Measurements from ENCODE around the gene OSBPL2.

The OSBPL2 gene

DNA sequence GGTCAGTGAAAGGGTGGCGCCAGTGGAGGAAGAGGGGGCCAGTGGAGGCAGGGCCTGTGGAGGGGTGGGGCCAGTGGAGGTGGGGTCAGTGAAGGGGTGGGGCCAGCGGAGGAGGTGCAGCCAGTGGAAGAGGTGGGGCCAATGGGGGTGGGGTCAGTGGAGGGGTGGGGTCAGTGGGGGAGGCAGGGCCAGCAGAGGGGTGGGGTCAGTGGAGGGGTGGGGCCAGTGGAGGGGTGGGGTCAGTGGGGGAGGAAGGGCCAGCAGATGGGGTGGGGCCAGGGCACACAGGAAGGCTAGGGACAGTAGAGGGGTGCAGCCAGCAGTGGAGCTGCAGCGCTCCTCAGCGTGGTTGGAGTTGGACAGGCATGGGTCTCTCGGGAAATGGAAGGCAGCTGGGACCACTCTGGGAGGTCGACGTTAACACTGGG lies 83.2 kb downstream of the OSBPL2 start:
- no peaks in the 10 kb centered on the region for H3K36me3 ChIP-seq (ENCODE audit: insufficient read depth, low read length)
- TF ChIP-seq FOXP2 (optimal IDR thresholded peaks at IDR 0.05; ENCODE audit: control extremely low read depth, extremely low read length, insufficient read depth) (no peak), POLR2AphosphoS5 (IDR thresholded peaks at IDR 0.05; ENCODE audit: borderline replicate concordance, low read depth, low read length) (no peak), EZH2 (IDR thresholded peaks at IDR 0.05) (no peak)
- no peak for DNase-seq (ENCODE audit: low read depth, low spot score)
- H3K27ac ChIP-seq, result no peak overlapping the region
- H3K4me3 ChIP-seq, result no peak overlapping the region
- no peaks in the 10 kb centered on the region for H3K9me3 ChIP-seq (ENCODE audit: low read depth, low read length)
- no peak overlapping the region for H3K9ac ChIP-seq (ENCODE audit: insufficient read length)

DNA sequence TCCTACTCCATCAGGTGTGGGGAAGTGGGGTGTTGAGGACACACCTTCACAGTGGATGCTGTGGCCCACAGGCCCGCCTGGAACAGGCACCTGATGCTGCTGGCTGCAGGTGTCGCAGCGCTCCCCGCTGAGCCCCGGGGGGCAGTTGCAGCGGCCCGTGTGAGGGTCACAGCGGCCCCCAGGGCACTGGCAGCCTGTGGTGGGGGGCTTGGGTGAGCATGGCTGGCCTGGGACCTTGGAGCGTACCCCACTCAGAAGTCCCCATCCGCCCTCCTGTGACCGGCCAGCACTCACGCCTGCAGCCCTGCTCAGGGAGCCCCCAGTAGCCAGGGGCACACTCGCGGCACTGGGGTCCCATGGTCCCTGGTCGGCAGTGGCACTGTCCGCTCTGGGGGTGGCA lies 83.7 kb downstream of the OSBPL2 start:
- Histone ChIP-seq H3K9ac (ENCODE audit: insufficient read length) (no peak overlapping the region), H3K27ac (no peak overlapping the region), H3K9me3 (ENCODE audit: low read depth, low read length) (no peaks in the 10 kb centered on the region), H3K4me3 (no peak overlapping the region), H3K36me3 (ENCODE audit: insufficient read depth, low read length) (no peaks in the 10 kb centered on the region)
- no peak for DNase-seq (ENCODE audit: low read depth, low spot score)
- TF ChIP-seq POLR2AphosphoS5 (IDR thresholded peaks at IDR 0.05; ENCODE audit: borderline replicate concordance, low read depth, low read length) (no peak), FOXP2 (optimal IDR thresholded peaks at IDR 0.05; ENCODE audit: control extremely low read depth, extremely low read length, insufficient read depth) (no peak), EZH2 (IDR thresholded peaks at IDR 0.05) (no peak)

DNA sequence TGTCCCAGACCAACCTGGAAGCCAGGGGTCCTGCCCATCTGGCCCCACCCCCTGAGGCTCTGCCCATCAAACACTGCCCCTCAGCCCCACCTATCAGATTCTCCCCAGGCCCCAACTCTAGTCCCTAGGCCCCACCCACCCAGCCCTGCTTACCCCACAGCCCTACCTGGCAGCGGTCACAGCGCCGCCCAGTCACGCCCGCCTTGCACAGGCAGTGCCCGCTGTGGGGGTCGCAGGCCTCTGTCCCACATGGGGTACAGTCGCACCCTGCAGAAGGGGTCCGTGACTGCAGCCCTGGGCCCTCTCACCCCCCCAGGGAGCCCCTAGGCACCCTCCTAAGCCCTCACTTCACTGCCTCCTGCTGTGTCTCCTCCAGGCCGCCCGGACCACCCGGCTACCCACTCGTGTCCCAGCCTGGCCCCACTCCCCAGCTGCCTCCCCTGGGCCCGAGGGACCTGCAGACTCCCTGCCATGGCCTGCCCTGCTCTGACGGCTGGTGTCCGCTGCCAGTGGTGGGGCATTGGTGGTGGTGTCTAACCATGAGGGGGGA lies 84.2 kb downstream of the OSBPL2 start:
- TF ChIP-seq EZH2 (IDR thresholded peaks at IDR 0.05), result no peak
- no peak for TF ChIP-seq FOXP2 (optimal IDR thresholded peaks at IDR 0.05; ENCODE audit: control extremely low read depth, extremely low read length, insufficient read depth)
- no peak for TF ChIP-seq POLR2AphosphoS5 (IDR thresholded peaks at IDR 0.05; ENCODE audit: borderline replicate concordance, low read depth, low read length)
- H3K27ac ChIP-seq, result no peak overlapping the region
- H3K9ac ChIP-seq (ENCODE audit: insufficient read length), result no peak overlapping the region
- no peak overlapping the region for H3K4me3 ChIP-seq
- DNase-seq (ENCODE audit: low read depth, low spot score), result no peak
- no peaks in the 10 kb centered on the region for H3K9me3 ChIP-seq (ENCODE audit: low read depth, low read length)
- H3K36me3 ChIP-seq (ENCODE audit: insufficient read depth, low read length), result no peaks in the 10 kb centered on the region

DNA sequence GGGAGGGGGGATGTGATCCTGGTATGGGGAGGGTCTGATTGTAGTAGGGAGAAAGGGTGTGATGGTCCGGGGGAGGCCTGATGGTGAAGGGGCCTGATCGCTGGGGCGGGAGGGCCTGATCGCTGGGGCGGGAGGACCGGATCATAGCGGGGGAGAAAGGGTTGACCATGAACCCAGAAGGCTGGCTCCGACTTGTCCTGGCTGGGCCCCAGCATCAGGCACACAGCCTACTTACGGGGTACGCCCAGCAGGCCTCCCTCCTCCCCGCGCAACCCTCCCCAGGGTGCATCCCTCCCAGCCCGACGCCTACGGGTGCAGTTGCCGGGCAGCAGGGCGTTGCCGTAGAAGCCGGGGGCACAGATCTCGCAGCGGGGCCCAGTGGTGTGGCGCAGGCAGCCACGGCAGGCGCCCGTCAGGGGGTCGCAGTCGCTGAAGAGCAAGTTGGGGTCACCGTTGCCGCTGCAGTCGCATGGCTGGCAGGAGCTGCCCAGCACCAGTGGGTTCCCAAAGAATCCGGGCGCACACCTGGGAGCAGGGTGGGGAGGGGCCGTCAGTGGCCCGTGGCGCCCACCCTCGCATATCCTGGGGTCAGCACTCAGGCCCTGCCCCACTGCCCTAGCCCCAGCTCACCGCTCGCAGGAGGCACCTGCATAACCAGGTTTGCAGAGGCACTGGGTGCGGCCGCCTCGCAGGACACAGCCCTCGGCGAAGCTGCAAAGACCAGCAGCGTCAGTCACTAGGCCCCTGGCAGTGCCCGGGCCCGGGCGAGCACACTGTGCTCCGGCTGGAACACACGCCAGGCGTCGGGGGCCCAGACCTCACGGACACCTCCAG lies 85.0 kb downstream of the OSBPL2 start:
- DNase-seq (ENCODE audit: low read depth, low spot score), result no peak
- no peak overlapping the region for H3K27ac ChIP-seq
- TF ChIP-seq FOXP2 (optimal IDR thresholded peaks at IDR 0.05; ENCODE audit: control extremely low read depth, extremely low read length, insufficient read depth) (no peak), POLR2AphosphoS5 (IDR thresholded peaks at IDR 0.05; ENCODE audit: borderline replicate concordance, low read depth, low read length) (no peak), EZH2 (IDR thresholded peaks at IDR 0.05) (no peak)
- no peaks in the 10 kb centered on the region for H3K36me3 ChIP-seq (ENCODE audit: insufficient read depth, low read length)
- no peak overlapping the region for H3K4me3 ChIP-seq
- no peaks in the 10 kb centered on the region for H3K9me3 ChIP-seq (ENCODE audit: low read depth, low read length)
- no peak overlapping the region for H3K9ac ChIP-seq (ENCODE audit: insufficient read length)

DNA sequence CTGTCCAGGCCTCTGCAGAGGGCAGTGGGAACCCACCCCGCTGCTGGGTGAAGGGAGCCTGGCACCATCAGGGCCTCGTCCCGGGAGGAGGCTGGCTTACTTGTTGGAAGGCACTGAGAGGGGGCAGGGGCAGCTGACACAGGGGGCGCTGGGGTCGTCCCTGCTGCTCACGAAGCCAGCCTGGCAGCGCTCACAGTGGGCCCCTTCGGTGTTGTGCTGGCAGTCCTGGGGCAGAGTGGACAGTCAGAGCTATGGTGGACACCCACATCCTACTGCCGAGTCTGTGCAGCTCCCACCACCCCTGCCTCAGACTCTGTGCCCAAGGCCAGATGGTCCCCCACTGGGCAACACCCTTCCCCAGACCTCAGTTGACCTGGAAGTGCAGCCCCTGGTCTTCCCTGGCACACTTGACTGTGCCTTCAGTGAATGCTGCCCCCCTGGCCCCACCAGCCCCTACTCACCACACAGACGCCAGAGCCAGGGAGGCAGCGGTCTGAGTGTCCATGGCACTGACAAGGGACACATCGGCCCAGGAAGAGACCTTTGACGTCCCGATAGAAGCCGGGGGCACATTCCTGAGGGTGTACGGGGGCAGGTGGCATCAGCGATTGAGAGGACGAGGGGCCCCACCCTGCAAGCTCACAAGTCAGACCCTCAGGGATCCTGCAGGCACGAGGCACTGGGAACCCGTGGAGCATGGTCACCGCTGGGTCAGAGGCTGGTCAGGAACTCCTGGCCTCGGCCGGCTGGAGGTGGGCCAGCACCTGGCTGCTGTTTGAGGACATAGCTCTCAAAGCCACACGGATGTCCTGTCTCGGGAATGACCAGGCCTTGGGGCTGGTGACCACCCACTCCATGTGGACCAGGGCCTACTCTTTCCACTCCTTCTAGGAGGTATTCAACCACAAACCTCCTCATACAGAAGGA lies 85.9 kb downstream of the OSBPL2 start:
- no peaks in the 10 kb centered on the region for H3K36me3 ChIP-seq (ENCODE audit: insufficient read depth, low read length)

DNA sequence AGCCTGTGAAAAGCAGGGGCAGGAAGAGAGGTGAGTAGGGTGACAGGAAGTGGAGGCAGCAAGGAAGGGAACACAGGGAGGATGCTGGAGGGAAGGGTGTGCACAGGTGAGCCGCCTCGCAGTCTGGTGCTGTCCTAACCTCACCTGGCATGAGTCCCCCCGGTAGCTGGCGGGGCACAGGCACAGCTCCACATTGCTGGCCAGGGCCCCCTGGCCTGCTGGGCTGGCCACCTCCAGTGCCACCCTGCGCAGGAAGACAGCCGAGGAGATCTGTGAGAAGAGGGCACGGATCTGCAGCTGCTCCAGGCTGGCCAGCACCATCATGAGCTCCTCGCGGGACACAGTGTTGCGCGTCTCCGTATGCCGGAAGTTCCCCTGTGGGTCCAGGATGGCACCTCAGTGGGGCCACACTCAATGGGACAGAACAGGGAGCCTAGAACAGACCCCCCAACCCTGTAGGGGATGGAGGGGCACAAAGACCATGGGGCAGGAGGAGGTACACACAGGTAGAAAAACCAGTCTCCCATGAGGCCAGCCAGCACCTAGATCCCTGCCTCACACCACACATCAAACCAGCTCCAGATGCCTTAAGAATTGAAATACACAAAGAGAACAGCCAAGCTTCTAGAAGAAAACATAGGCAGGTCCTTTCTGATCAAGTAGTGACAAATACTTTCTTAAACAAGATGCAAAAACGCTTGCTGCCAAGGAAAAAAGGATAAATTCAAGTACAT lies 87.0 kb downstream of the OSBPL2 start:
- Histone ChIP-seq H3K36me3 (ENCODE audit: insufficient read depth, low read length) (no peaks in the 10 kb centered on the region), H3K4me3 (no peak overlapping the region), H3K9me3 (ENCODE audit: low read depth, low read length) (no peaks in the 10 kb centered on the region), H3K27ac (no peak overlapping the region), H3K9ac (ENCODE audit: insufficient read length) (no peak overlapping the region)
- TF ChIP-seq POLR2AphosphoS5 (IDR thresholded peaks at IDR 0.05; ENCODE audit: borderline replicate concordance, low read depth, low read length) (no peak), FOXP2 (optimal IDR thresholded peaks at IDR 0.05; ENCODE audit: control extremely low read depth, extremely low read length, insufficient read depth) (no peak), EZH2 (IDR thresholded peaks at IDR 0.05) (no peak)
- DNase-seq (ENCODE audit: low read depth, low spot score), result no peak

More for the DNA sequence above, 85.9 kb downstream of the OSBPL2 start:
- Histone ChIP-seq H3K27ac (no peak overlapping the region), H3K9ac (ENCODE audit: insufficient read length) (no peak overlapping the region), H3K4me3 (no peak overlapping the region), H3K9me3 (ENCODE audit: low read depth, low read length) (no peaks in the 10 kb centered on the region)
- no peak for TF ChIP-seq POLR2AphosphoS5 (IDR thresholded peaks at IDR 0.05; ENCODE audit: borderline replicate concordance, low read depth, low read length)
- TF ChIP-seq EZH2 (IDR thresholded peaks at IDR 0.05), result no peak
- no peak for TF ChIP-seq FOXP2 (optimal IDR thresholded peaks at IDR 0.05; ENCODE audit: control extremely low read depth, extremely low read length, insufficient read depth)
- DNase-seq (ENCODE audit: low read depth, low spot score), result no peak

DNA sequence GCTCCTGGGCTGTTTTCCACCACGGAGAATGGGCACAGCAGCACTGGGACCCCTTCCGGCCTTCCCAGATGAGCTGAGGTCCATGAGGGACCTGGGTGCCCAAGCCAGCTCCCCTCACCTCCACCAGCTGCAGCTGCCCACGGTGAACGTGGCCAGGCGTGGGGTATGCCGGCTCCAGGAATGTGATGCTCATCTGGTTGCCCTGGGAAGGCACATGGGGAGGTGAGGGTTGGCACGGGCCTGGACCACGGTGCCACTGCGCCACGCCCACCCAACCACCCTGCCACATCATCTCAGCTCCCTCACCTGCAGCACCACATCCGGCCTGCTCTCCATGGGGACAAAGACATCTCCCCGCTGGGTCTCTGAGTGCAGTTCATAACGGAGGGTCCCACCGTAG lies 88.2 kb downstream of the OSBPL2 start:
- no peak for TF ChIP-seq FOXP2 (optimal IDR thresholded peaks at IDR 0.05; ENCODE audit: control extremely low read depth, extremely low read length, insufficient read depth)
- no peak for TF ChIP-seq EZH2 (IDR thresholded peaks at IDR 0.05)
- no peak for TF ChIP-seq POLR2AphosphoS5 (IDR thresholded peaks at IDR 0.05; ENCODE audit: borderline replicate concordance, low read depth, low read length)
- Histone ChIP-seq H3K36me3 (ENCODE audit: insufficient read depth, low read length) (no peaks in the 10 kb centered on the region), H3K9ac (ENCODE audit: insufficient read length) (no peak overlapping the region), H3K27ac (no peak overlapping the region), H3K4me3 (no peak overlapping the region), H3K9me3 (ENCODE audit: low read depth, low read length) (no peaks in the 10 kb centered on the region)
- no peak for DNase-seq (ENCODE audit: low read depth, low spot score)
